Hematopoietic multipotent progenitor cell (in vitro differentiated cells): ENCODE measurements around the gene SBF2. TPM values are rescaled to one million over a fixed set of nuclear protein-coding genes. Genes with fewer than 3 reads are reported as not detected.

ENCODE experiments used
- DNase-seq, 3 donors: peaks; one replicate each; pipeline ENCODE4 v3.0.0-alpha.2; 2011 to 2015; ENCODE audit warnings: low read depth in 2 of 3, low spot score in 2 of 3
- small RNA-seq: library from RNA; depleted of rRNA; stranded (forward); fragments of <200 nt; gene quantifications from one replicate; pipeline ENCODE3, GENCODE V24; 2012
- total RNA-seq: library from RNA; depleted of rRNA; stranded (reverse); fragments of >200 nt; gene quantifications from one replicate; pipeline ENCODE4 v1.2.3, GENCODE V29; 2012

SBF2 gene
- total RNA-seq, 1 donor, result 17.0 TPM

DNA sequence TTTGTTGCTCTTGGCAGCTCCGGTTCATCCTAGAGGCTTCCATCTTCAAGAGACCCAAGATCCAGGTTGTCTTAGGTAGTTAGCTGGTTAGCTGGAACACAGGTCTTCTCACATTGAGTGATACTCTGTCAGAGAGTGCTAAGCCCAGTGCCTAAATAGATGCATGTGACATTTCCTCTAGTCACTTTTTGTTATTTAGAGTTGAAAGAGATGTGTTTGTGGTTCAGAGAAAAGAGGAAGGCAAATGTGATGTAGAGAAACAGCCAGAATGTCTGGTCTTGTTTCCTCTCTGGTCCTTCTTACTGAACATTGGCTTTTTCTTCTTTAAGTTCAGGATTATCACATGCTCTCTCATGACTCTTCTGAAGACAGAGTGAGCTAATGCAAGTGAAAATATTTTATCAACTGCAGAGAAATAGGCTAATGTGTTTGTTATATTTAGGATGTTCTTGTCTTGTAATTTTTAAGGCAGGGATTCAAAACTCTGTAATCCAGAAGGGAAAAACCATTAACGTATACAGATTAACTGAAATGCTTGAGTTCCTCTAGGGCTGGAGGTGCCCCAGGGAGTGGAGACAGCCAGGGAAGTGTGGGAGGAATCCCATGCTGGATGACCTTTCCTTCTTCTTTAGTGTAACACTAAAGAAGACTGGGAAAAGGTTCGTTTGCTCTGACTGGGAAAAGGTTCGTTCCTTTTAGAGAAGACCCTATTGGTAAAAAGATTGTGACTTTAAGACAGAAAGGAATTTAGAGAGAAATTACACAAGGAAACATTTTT is 554.7 kb downstream of the SBF2 start:
- peak in 1 of 3 donors; percentile 74 for DNase-seq

DNA sequence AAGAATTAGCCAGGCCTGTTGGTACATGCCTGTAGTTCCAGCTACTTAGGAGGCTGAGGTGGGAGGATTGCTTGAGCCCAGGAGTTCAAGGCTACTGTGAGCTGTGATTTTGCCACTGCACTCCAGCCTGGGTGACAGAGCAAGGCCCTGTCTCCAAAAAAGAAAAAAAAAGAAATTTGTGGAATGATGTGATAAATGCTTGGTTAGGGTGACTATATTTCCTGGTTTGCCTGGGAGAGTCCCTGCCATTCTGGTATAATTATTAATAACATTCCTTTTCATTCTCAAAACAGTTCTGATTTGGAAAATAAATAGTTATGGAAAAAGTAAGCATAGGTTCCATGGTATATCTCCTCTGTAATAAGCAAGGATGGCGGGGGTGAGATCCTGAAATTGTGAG is 555.3 kb downstream of the SBF2 start:
- DNase-seq, result no peak

DNA sequence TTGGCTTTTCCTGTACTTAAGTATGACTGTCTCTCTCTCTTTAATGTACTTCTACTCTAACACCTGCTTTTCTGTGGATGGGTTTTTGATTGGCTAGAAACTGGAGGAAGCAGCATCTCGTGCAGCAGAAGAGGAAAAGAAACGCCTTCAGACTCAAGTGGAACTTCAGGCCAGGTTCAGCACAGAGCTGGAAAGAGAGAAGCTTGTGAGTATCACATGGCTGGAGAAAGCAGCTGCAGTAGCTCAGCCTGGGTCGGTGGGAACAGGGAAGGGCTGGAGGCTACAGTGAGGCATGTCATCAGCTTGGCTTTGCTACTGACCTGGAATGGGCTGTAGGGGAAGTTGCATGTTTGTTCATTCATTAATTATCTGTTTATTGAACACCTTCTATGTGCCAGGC is 555.9 kb downstream of the SBF2 start:
- DNase-seq, result peak in 1 of 3 donors; percentile 21

DNA sequence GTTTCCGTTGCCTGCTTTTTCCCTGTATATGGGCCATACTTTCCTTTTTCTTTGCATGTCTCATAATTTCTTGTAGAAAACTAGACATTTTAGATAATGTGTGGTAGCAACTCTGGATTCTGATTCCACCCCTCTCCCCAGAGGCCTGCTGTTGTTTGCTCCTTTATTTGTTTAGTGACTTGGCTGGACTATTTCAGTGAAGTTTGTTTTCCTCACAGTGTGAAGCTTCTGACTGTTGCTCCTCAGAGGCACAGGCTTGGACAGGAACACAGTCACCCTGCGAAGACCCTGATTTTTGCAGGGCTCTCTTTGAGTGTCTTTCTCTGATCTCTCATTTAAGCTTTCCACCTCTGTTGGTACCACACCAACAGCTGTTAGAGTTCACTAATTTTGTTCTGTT is 557.7 kb downstream of the SBF2 start:
- no peak for DNase-seq

DNA sequence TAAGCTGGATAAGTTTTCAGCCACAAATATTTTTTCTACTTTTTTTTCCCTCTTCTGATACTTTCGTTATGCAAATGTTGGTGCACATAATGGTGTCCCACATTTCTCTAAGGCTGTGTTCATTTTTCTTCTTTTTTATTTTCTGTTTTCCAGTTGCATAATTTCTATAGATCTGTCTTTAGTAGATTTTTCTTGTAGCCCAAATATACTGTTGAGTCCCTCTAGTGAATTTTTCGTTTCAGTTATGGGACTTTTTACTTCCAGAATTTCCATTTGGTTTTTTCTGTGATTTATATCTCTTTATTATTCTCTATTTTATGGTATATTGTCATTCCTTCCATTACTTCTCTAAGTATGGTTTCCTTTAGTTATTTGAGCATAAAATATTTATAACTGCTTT is 558.1 kb downstream of the SBF2 start:
- DNase-seq, result no peak

DNA sequence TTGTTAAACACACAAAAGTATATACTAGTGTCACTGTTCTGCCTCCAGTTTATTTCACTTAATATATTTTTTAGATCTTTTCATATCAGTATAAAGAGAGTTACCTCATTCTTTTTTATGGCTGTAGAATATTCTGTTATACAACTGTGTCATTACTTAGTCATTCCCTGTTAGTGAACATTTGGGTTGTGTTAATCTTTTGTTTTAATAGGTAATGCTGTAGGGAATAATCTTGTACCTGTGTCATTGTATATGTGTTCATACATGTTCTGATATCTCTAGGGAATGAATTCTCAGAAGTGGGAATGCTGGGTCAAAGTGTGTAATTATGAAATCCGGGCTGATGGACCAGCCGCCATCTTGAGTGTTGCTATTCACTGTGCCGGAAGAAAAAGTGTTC is 558.8 kb downstream of the SBF2 start:
- no peak for DNase-seq

DNA sequence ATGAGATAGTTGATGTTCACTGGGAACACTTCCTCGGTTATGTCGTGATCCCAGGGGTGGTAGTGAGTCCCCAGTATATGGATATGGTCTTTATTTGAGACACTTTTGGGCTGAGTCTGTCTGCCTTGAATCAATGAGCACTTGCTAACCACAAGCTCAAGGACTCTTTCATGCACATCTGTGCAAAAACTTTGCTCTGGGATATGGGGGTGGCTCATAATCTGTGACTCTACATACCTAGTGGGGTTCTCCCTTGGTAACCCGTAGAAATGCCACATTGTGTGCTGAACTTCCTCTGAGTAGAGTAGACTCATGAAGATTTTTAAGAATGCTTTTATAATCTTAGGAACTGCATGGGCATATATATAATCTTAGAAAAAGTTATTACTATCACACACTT is 560.8 kb downstream of the SBF2 start:
- no peak for DNase-seq

DNA sequence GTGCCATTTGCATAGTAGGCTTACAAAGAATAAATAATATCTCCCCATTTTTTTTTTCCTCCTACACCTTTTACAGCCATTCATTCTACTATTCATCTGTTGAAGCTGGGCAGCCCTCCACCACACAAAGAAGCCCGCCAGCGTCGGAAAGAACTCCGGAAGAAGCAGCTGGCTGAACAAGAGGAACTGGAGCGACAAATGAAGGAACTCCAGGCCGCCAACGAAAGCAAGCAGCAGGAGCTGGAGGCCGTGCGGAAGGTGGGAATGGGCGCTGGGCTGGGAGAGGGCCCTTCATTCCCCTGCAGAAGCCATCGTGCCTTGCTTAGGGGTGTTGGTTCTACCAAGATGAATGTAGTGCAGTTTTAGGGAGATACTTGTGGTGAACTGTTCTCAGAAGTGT is 561.6 kb downstream of the SBF2 start:
- DNase-seq, result no peak

DNA sequence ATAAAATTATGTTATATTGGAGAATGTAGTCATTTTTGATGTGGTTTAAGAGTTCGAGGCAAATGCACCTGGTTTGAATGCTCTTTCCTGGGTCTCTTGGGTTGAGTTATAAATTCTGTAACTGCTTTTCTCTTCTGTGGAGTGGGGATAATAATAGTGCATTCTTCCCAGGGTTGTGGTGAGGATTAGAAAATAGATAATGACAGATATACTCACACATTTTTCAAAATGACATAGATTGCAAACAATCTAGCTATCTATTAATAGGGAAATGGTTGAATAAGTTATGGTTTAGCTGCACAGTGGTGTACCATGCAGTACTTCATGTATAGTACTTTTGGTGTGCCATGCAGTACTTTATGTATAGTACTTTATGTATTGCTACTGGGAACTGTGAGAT is 562.8 kb downstream of the SBF2 start:
- DNase-seq, result no peak

Small RNA genes within 50 kb of the gene (small RNA-seq; reads per million reads assigned to genes)
- gene AC080023.2, result not detected
- not detected for gene RNU7-28P

Other genes with a start within 250 kb of the SBF2 start
- 3.2 TPM for gene ADM, start 10.9 kb upstream of the SBF2 start, total RNA-seq
- 28.0 TPM for gene AMPD3, start 161.0 kb upstream of the SBF2 start, total RNA-seq
- gene RNF141, start 247.0 kb upstream of the SBF2 start, total RNA-seq, result 7.5 TPM